GM12878 (cell line): Measurements from ENCODE around the gene BRI3BP.

Experiments
- EGR1 ChIP-seq, 2 experiments: IDR thresholded peaks; 1 replicate in 1 of 2; 2 replicates in 1 of 2; pipeline ENCODE4 v1.6.1; 2011 to 2012; ENCODE audit warnings: low read depth in 2 of 2, low read length in 2 of 2, borderline replicate concordance in 1 of 2, mild to moderate bottlenecking in 1 of 2, moderate library complexity in 1 of 2
- JUND ChIP-seq: IDR thresholded peaks from 2 replicates; pipeline ENCODE4 v1.6.1; 2012; ENCODE audit warnings: low read depth, mild to moderate bottlenecking, low read length, improper control_type of control experiment, moderate library complexity
- TF ChIP-seq, protein P1 (sequence below): IDR thresholded peaks from 2 replicates; pipeline ENCODE4 v1.6.1; 2012; ENCODE audit warnings: low read depth, low read length, improper control_type of control experiment
- TF ChIP-seq, protein P2 (sequence below), 3 experiments: IDR thresholded peaks in 2 of 3; conservative IDR thresholded peaks in 1 of 3; 2 replicates each; pipeline ENCODE4 v1.5.1; 2011; ENCODE audit warnings: low read depth in 3 of 3, low read length in 3 of 3, mild to moderate bottlenecking in 3 of 3, control low read depth in 2 of 3, moderate library complexity in 2 of 3, inconsistent platforms in 1 of 3, mixed read lengths in 1 of 3; ENCODE audit not compliant: control insufficient read depth in 2 of 3, insufficient read depth in 1 of 3; ENCODE audit errors: extremely low read depth in 1 of 3

DNA sequence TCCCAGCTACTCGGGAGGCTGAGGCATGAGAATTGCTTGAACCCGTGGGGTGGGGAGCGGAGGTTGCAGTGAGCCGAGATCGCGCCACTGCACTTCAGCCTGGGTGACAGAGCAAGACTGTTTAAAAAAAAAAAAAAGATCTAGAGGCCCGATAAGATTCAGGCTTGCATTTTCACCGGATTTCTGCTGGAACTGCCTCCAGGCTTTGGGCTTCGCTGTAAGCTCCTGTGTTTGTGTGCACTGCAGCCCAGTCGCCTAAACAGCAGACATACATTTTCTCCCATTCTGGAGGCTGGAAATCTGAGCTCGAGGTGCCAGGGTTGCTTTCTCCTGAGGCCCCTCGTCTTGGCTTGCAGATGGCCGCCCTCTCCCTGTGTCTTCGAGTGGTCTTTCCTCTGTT is 12.2 kb downstream of the BRI3BP start:
- TF ChIP-seq, protein P1, sequence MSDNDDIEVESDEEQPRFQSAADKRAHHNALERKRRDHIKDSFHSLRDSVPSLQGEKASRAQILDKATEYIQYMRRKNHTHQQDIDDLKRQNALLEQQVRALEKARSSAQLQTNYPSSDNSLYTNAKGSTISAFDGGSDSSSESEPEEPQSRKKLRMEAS: no peak
- no peak for TF ChIP-seq EGR1 (IDR thresholded peaks at IDR 0.05; ENCODE audit: borderline replicate concordance in 1 of 2, low read depth in 2 of 2, low read length in 2 of 2)
- no peak for TF ChIP-seq JUND
- TF ChIP-seq, protein P2, sequence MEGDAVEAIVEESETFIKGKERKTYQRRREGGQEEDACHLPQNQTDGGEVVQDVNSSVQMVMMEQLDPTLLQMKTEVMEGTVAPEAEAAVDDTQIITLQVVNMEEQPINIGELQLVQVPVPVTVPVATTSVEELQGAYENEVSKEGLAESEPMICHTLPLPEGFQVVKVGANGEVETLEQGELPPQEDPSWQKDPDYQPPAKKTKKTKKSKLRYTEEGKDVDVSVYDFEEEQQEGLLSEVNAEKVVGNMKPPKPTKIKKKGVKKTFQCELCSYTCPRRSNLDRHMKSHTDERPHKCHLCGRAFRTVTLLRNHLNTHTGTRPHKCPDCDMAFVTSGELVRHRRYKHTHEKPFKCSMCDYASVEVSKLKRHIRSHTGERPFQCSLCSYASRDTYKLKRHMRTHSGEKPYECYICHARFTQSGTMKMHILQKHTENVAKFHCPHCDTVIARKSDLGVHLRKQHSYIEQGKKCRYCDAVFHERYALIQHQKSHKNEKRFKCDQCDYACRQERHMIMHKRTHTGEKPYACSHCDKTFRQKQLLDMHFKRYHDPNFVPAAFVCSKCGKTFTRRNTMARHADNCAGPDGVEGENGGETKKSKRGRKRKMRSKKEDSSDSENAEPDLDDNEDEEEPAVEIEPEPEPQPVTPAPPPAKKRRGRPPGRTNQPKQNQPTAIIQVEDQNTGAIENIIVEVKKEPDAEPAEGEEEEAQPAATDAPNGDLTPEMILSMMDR (IDR thresholded peaks at IDR 0.05 in 2 of 3, conservative IDR thresholded peaks at IDR 0.05 in 1 of 3; ENCODE audit: control insufficient read depth in 2 of 3, extremely low read depth in 1 of 3, insufficient read depth in 1 of 3, low read depth in 3 of 3, low read length in 3 of 3): no peak
